HL-60 (cell line): ENCODE data around the gene ZFP30.

Source experiments
- CTCF ChIP-seq: IDR thresholded peaks from one replicate; pipeline ENCODE4 v1.5.1; 2011; ENCODE audit warnings: low read length, control low read depth, inconsistent platforms; ENCODE audit not compliant: insufficient read depth
- GABPA ChIP-seq: IDR thresholded peaks from 2 replicates; pipeline ENCODE4 v1.6.1; 2012; ENCODE audit warnings: low read depth
- POLR2AphosphoS5 ChIP-seq: IDR thresholded peaks from 2 replicates; pipeline ENCODE4 v1.6.1; 2012; ENCODE audit warnings: low read depth
- REST ChIP-seq: IDR thresholded peaks from 2 replicates; pipeline ENCODE4 v1.6.1; 2012; ENCODE audit warnings: low read depth; ENCODE audit not compliant: insufficient replicate concordance
- SPI1 ChIP-seq: IDR thresholded peaks from 2 replicates; pipeline ENCODE4 v1.6.1; 2012; ENCODE audit warnings: low read depth, mild to moderate bottlenecking, borderline replicate concordance

- no peak for TF ChIP-seq CTCF
- no peak for TF ChIP-seq POLR2AphosphoS5
- TF ChIP-seq GABPA, result no peak
- no peak for TF ChIP-seq REST
- no peak for TF ChIP-seq SPI1
Observed at GRCh38 chr19:37669450-37669914, 14.2 kb upstream of the ZFP30 start.
